ENCODE measurements around the gene INSIG1. TPM values are rescaled to one million over a fixed set of nuclear protein-coding genes. Genes with fewer than 3 reads are reported as not detected.

Gene INSIG1
- total RNA-seq, 1 experiment from 2014 or later = 54.7 TPM

DNA sequence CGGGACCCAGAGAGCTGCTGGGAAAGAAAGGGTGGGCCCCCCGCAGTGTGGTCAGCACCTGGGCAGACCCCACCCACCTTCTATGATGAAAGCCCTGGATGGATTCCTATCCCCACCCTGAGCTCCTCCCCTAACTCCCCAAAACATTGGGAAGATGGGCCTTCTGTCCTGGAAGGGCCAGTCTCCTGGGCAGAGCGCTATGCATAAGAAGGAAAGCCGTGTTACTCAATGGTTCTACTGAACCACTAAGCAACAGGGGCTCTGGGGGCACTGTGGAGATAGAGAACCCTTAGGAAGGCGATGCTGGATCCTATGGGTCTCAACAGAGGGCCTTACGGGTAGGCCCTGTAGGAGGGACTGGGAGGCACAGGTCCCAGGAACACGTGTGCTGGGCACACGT, 30.7 kb upstream of the INSIG1 start:
- Histone ChIP-seq H3K27ac (ENCODE audit: low read depth, low read length) (no peak overlapping the region), H2AFZ (ENCODE audit: low read depth, low read length, poor library complexity, severe bottlenecking) (no peak overlapping the region), H3K9ac (ENCODE audit: low read length) (no peak overlapping the region), H3K27me3 (ENCODE audit: insufficient read depth, low read length) (no peaks in the 10 kb centered on the region), H3K9me3 (ENCODE audit: control insufficient read depth in 1 of 2, insufficient read depth in 1 of 2, low read depth in 1 of 2, low read length in 2 of 2) (no peaks in the 10 kb centered on the region), H3K9me2 (ENCODE audit: insufficient read depth) (no peaks in the 10 kb centered on the region), H3K4me2 (ENCODE audit: low read length) (no peak overlapping the region), H3K4me3 (replicated peaks in 1 of 2; ENCODE audit: low read depth in 1 of 2, low read length in 2 of 2) (no peak overlapping the region), H3K79me2 (ENCODE audit: insufficient read depth, low read length) (no peaks in the 10 kb centered on the region), H3K36me3 (ENCODE audit: control insufficient read depth in 1 of 2, insufficient read depth in 2 of 2, low read length in 2 of 2) (no peaks in the 10 kb centered on the region), H3K4me1 (ENCODE audit: control insufficient read depth in 1 of 2, insufficient read depth in 2 of 2, low read length in 2 of 2) (no peaks in the 10 kb centered on the region), H4K20me1 (ENCODE audit: insufficient read depth) (no peaks in the 10 kb centered on the region)
- ATAC-seq = no peak
- intact Hi-C loops (cut with micrococcal nuclease) = no loop called here
- RAD21 ChIA-PET (ENCODE audit: low non-redundant PET in 1 of 2, low total read pairs in 2 of 2, uncharacterized antibody in 2 of 2, unreplicated experiment in 2 of 2) = no interaction called here
- POLR2A ChIA-PET = no interaction called here
- no TSS peak for BruUV-seq (replicated peaks)
- DNase-seq (ENCODE audit: low read depth, low spot score) = no peak
- no peak for TF ChIP-seq SIN3A (IDR thresholded peaks at IDR 0.05; ENCODE audit: low read depth)
- TF ChIP-seq, protein P1, sequence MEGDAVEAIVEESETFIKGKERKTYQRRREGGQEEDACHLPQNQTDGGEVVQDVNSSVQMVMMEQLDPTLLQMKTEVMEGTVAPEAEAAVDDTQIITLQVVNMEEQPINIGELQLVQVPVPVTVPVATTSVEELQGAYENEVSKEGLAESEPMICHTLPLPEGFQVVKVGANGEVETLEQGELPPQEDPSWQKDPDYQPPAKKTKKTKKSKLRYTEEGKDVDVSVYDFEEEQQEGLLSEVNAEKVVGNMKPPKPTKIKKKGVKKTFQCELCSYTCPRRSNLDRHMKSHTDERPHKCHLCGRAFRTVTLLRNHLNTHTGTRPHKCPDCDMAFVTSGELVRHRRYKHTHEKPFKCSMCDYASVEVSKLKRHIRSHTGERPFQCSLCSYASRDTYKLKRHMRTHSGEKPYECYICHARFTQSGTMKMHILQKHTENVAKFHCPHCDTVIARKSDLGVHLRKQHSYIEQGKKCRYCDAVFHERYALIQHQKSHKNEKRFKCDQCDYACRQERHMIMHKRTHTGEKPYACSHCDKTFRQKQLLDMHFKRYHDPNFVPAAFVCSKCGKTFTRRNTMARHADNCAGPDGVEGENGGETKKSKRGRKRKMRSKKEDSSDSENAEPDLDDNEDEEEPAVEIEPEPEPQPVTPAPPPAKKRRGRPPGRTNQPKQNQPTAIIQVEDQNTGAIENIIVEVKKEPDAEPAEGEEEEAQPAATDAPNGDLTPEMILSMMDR (IDR thresholded peaks at IDR 0.05 in 2 of 3, conservative IDR thresholded peaks at IDR 0.05 in 1 of 3; ENCODE audit: borderline replicate concordance in 1 of 3, insufficient read depth in 1 of 3, low read depth in 2 of 3, low read length in 2 of 3) = no peak
- no peak for TF ChIP-seq JUND (IDR thresholded peaks at IDR 0.05)
- no peak for TF ChIP-seq TCF7L2 (IDR thresholded peaks at IDR 0.05; ENCODE audit: borderline replicate concordance, extremely low read depth, insufficient read depth, insufficient read length)
- TF ChIP-seq POLR2AphosphoS5 (IDR thresholded peaks at IDR 0.05; ENCODE audit: low read depth, low read length) = no peak
- CTCF ChIA-PET = no interaction called here

GRCh38 chr7:155267436-155267835, 30.2 kb upstream of the INSIG1 start:
- Histone ChIP-seq H3K9ac (ENCODE audit: low read length) (no peak overlapping the region), H4K20me1 (ENCODE audit: insufficient read depth) (no peaks in the 10 kb centered on the region), H3K9me2 (ENCODE audit: insufficient read depth) (no peaks in the 10 kb centered on the region), H3K27ac (ENCODE audit: low read depth, low read length) (no peak overlapping the region), H3K27me3 (ENCODE audit: insufficient read depth, low read length) (no peaks in the 10 kb centered on the region), H3K79me2 (ENCODE audit: insufficient read depth, low read length) (no peaks in the 10 kb centered on the region), H3K4me1 (ENCODE audit: control insufficient read depth in 1 of 2, insufficient read depth in 2 of 2, low read length in 2 of 2) (no peaks in the 10 kb centered on the region), H3K4me2 (ENCODE audit: low read length) (no peak overlapping the region), H3K4me3 (replicated peaks in 1 of 2; ENCODE audit: low read depth in 1 of 2, low read length in 2 of 2) (no peak overlapping the region), H2AFZ (ENCODE audit: low read depth, low read length, poor library complexity, severe bottlenecking) (no peak overlapping the region), H3K9me3 (ENCODE audit: control insufficient read depth in 1 of 2, insufficient read depth in 1 of 2, low read depth in 1 of 2, low read length in 2 of 2) (no peaks in the 10 kb centered on the region), H3K36me3 (ENCODE audit: control insufficient read depth in 1 of 2, insufficient read depth in 2 of 2, low read length in 2 of 2) (no peaks in the 10 kb centered on the region)
- no TSS peak for BruUV-seq (replicated peaks)
- ChIA-PET POLR2A (no interaction called here), CTCF (no interaction called here), RAD21 (ENCODE audit: low non-redundant PET in 1 of 2, low total read pairs in 2 of 2, uncharacterized antibody in 2 of 2, unreplicated experiment in 2 of 2) (no interaction called here)
- TF ChIP-seq, protein P2, sequence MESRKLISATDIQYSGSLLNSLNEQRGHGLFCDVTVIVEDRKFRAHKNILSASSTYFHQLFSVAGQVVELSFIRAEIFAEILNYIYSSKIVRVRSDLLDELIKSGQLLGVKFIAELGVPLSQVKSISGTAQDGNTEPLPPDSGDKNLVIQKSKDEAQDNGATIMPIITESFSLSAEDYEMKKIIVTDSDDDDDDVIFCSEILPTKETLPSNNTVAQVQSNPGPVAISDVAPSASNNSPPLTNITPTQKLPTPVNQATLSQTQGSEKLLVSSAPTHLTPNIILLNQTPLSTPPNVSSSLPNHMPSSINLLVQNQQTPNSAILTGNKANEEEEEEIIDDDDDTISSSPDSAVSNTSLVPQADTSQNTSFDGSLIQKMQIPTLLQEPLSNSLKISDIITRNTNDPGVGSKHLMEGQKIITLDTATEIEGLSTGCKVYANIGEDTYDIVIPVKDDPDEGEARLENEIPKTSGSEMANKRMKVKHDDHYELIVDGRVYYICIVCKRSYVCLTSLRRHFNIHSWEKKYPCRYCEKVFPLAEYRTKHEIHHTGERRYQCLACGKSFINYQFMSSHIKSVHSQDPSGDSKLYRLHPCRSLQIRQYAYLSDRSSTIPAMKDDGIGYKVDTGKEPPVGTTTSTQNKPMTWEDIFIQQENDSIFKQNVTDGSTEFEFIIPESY (IDR thresholded peaks at IDR 0.05; ENCODE audit: extremely low read depth, insufficient replicate concordance, low read length) = no peak
- TF ChIP-seq FOSL1 (IDR thresholded peaks at IDR 0.05; ENCODE audit: low read depth) = no peak
- TF ChIP-seq ELF1 (IDR thresholded peaks at IDR 0.05; ENCODE audit: borderline replicate concordance, low read depth) = no peak
- DNase-seq (ENCODE audit: low read depth, low spot score) = no peak
- intact Hi-C loops (cut with micrococcal nuclease) = no loop called here
- ATAC-seq = no peak

Data from HCT116 (cell line).